Measurements from ENCODE around the gene PAGE3. TPM values are rescaled to one million over a fixed set of nuclear protein-coding genes. Genes with fewer than 3 reads are reported as not detected.

The PAGE3 gene
- total RNA-seq, 2 donors from 2014 or later: not detected

Other genes with a start within 250 kb of the PAGE3 start
- gene ALAS2, start 233.9 kb downstream of the PAGE3 start, total RNA-seq: 1 to 10 TPM in 1 of 2 donors, not detected in 1; 8.5 TPM
- gene PAGE2B, start 189.9 kb downstream of the PAGE3 start, total RNA-seq: not detected
- gene PAGE2, start 175.9 kb downstream of the PAGE3 start, total RNA-seq: not detected
- not detected for gene PAGE5, start 44.6 kb downstream of the PAGE3 start, total RNA-seq
- 10 to 100 TPM; 36.3 to 66.5 TPM for gene MAGEH1, start 187.2 kb upstream of the PAGE3 start, total RNA-seq
- gene USP51, start 224.9 kb upstream of the PAGE3 start, total RNA-seq: 1 to 10 TPM; 2.6 to 7.0 TPM